Measurements from ENCODE around the gene ANAPC4. TPM values are rescaled to one million over a fixed set of nuclear protein-coding genes. Genes with fewer than 3 reads are reported as not detected.

The ANAPC4 gene
- total and polyA plus RNA-seq, 8 donors: 9.0 to 39.9 (median 14.4) TPM

GRCh38 chr4:25467843-25468242 is 90.8 kb downstream of the ANAPC4 start:
- no peak for ATAC-seq
- Histone ChIP-seq H3K4me3 (no peak overlapping the region), H3K27me3 (no peaks in the 10 kb centered on the region), H3K9me3 (no peaks in the 10 kb centered on the region), H3K4me1 (no peaks in the 10 kb centered on the region), H3K36me3 (no peaks in the 10 kb centered on the region), H3K27ac (no peak overlapping the region)
- TF ChIP-seq, protein P1, sequence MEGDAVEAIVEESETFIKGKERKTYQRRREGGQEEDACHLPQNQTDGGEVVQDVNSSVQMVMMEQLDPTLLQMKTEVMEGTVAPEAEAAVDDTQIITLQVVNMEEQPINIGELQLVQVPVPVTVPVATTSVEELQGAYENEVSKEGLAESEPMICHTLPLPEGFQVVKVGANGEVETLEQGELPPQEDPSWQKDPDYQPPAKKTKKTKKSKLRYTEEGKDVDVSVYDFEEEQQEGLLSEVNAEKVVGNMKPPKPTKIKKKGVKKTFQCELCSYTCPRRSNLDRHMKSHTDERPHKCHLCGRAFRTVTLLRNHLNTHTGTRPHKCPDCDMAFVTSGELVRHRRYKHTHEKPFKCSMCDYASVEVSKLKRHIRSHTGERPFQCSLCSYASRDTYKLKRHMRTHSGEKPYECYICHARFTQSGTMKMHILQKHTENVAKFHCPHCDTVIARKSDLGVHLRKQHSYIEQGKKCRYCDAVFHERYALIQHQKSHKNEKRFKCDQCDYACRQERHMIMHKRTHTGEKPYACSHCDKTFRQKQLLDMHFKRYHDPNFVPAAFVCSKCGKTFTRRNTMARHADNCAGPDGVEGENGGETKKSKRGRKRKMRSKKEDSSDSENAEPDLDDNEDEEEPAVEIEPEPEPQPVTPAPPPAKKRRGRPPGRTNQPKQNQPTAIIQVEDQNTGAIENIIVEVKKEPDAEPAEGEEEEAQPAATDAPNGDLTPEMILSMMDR (IDR thresholded peaks at IDR 0.05): no peak
- no peak for FAIRE-seq
- intact Hi-C loops (cut with DNase I): no loop called here
- DNase-seq: no peak
- WGBS, 2 donors: 85 to 93% methylated on average over 5 of the region's 5 CpGs

Other genes with a start within 250 kb of the ANAPC4 start
- gene SEPSECS, start 216.8 kb upstream of the ANAPC4 start, total RNA-seq: 1 to 10 TPM; 5.3 to 9.2 (median 6.1) TPM
- gene SEPSECS, start 216.8 kb upstream of the ANAPC4 start, polyA plus RNA-seq: 1 to 10 TPM; 5.8 to 6.6 TPM
- gene PI4K2B, start 143.2 kb upstream of the ANAPC4 start, total RNA-seq: 1 to 10 TPM; 4.5 to 7.3 (median 6.1) TPM
- 1 to 10 TPM; 3.3 to 5.8 TPM for gene PI4K2B, start 143.2 kb upstream of the ANAPC4 start, polyA plus RNA-seq
- 1 to 10 TPM; 2.2 to 6.6 (median 3.3) TPM for gene ZCCHC4, start 64.5 kb upstream of the ANAPC4 start, total RNA-seq
- 1 to 10 TPM; 3.2 to 4.3 TPM for gene ZCCHC4, start 64.5 kb upstream of the ANAPC4 start, polyA plus RNA-seq

Measured in pancreas (tissue), 10 donors.